Thyroid gland (tissue), 4 donors: ENCODE measurements around the gene STPG3.

Experiments
- CTCF ChIP-seq, 6 experiments: fragments of 200-600 bp in 3 of 6; fragments of 450-650 bp in 3 of 6; sonication (generic) in 3 of 6; IDR thresholded peaks; one replicate each; pipeline ENCODE4 v1.5.1; 2016 to 2019; ENCODE audit warnings: antibody characterized with exemption in 6 of 6, mild to moderate bottlenecking in 2 of 6, inconsistent platforms in 1 of 6, moderate library complexity in 1 of 6
- POLR2A ChIP-seq, 2 donors: fragments of 450-650 bp; IDR thresholded peaks; one replicate each; pipeline ENCODE4 v1.6.1; 2017; ENCODE audit warnings: antibody characterized with exemption in 2 of 2, mild to moderate bottlenecking in 2 of 2, moderate library complexity in 1 of 2

DNA sequence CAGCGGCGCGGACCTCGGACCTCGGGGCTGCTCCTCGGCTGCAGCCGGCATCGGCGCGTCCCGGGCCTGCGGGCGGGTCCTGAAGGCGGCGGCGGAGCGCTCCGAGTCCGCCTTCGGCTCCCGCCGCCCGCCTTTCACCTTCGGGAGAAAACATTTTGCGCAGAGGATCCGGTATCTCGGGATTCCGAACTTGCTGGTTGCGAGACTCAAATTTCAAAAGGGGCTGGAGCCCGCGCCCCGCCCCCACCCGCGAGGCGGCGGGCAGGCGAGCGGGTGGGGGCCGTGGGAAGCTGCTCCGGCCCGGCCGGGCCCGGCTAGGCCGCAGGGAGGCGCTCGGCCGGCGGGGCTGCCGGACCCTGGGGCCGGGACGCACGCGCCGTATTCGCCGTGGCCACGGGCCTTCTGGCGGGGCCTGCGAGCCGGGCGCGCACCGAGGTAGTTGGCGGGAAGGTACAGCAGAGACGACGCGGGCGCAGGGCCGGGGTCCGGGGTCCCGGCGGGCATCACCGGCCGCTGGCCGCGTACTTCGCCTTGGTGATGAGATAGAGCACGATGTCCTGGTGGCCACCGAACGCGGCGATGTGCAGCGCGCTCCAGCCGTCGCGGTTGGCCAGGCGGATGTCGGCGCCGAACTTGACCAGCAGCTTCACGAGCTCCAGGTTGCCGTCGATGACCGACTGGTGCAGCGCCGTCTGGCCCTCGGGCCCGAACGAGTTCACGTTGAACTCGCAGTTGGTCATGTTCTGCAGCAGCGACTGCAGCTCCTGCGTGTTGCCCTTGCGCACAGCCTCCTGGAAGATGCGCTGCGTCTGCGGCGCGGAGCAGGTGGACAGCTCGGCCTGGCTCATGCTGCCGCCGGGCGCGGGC, 50.2 kb downstream of the STPG3 start:
- TF ChIP-seq CTCF (IDR thresholded peaks at IDR 0.05) (peak in 3 of 6 experiments; percentile 10 to 41 (median 14)), POLR2A (IDR thresholded peaks at IDR 0.05) (no peak)
